ENCODE results near the gene IHH.

The IHH gene

GRCh38 chr2:219060821-219061791 lies at the start of gene IHH:
Gene IHH, minus strand, starts transcription at chr2:219060921. Its CDS starts 454 bp downstream, at chr2:219060467.
- peak; percentile 69 for DNase-seq (ENCODE audit: low spot score)

- no peak for DNase-seq (ENCODE audit: low spot score)
Observed at GRCh38 chr2:219109471-219109870, 48.8 kb upstream of the IHH start.

- DNase-seq (ENCODE audit: low spot score) = no peak
Observed at GRCh38 chr2:219107758-219108157, 47.0 kb upstream of the IHH start.

- DNase-seq (ENCODE audit: low spot score) = no peak
Observed at GRCh38 chr2:219106251-219106650, 45.5 kb upstream of the IHH start.

GRCh38 chr2:219104107-219105035 lies 43.6 kb upstream of the IHH start:
- peak; percentile 67 for DNase-seq (ENCODE audit: low spot score)

GRCh38 chr2:219099329-219099728 lies 38.6 kb upstream of the IHH start:
- no peak for DNase-seq (ENCODE audit: low spot score)

- no peak for DNase-seq (ENCODE audit: low spot score)
Observed at GRCh38 chr2:219095406-219095935, 34.8 kb upstream of the IHH start.

- no peak for DNase-seq (ENCODE audit: low spot score)
Observed at GRCh38 chr2:219094171-219094570, 33.5 kb upstream of the IHH start.

GRCh38 chr2:219090436-219091299 lies 29.9 kb upstream of the IHH start:
- DNase-seq (ENCODE audit: low spot score) = no peak

- DNase-seq (ENCODE audit: low spot score) = no peak
Observed at GRCh38 chr2:219089330-219089729, 28.6 kb upstream of the IHH start.

- no peak for DNase-seq (ENCODE audit: low spot score)
Observed at GRCh38 chr2:219087848-219088247, 27.1 kb upstream of the IHH start.

- DNase-seq (ENCODE audit: low spot score) = no peak
Observed at GRCh38 chr2:219087361-219087760, 26.6 kb upstream of the IHH start.

- DNase-seq (ENCODE audit: low spot score) = no peak
Observed at GRCh38 chr2:219086196-219086595, 25.5 kb upstream of the IHH start.

- DNase-seq (ENCODE audit: low spot score) = no peak
Observed at GRCh38 chr2:219084791-219085190, 24.1 kb upstream of the IHH start.

- no peak for DNase-seq (ENCODE audit: low spot score)
Observed at GRCh38 chr2:219082332-219082958, 21.7 kb upstream of the IHH start.

- no peak for DNase-seq (ENCODE audit: low spot score)
Observed at GRCh38 chr2:219081701-219082331, 21.1 kb upstream of the IHH start.

GRCh38 chr2:219081096-219081495 lies 20.4 kb upstream of the IHH start:
- DNase-seq (ENCODE audit: low spot score) = no peak

GRCh38 chr2:219079417-219079816 lies 18.7 kb upstream of the IHH start:
- no peak for DNase-seq (ENCODE audit: low spot score)

- DNase-seq (ENCODE audit: low spot score) = no peak
Observed at GRCh38 chr2:219078951-219079350, 18.2 kb upstream of the IHH start.

GRCh38 chr2:219078126-219078525 lies 17.4 kb upstream of the IHH start:
- no peak for DNase-seq (ENCODE audit: low spot score)
